ENCODE results near the gene CRIP3.

CRIP3 gene

GRCh38 chr6:43283905-43284304 lies 24.7 kb downstream of the CRIP3 start:
- Histone ChIP-seq H3K9ac (ENCODE audit: low read depth, low read length, poor library complexity, severe bottlenecking) (no peak overlapping the region), H3K4me2 (ENCODE audit: low read depth, low read length, poor library complexity, severe bottlenecking) (no peak overlapping the region), H3K79me2 (ENCODE audit: insufficient read depth, low read length) (no peaks in the 10 kb centered on the region), H3F3A (ENCODE audit: low read depth) (no peaks in the 10 kb centered on the region), H3K36me3 (ENCODE audit: insufficient read depth, low read length) (no peaks in the 10 kb centered on the region), H4K20me1 (ENCODE audit: insufficient read depth, low read length, poor library complexity, severe bottlenecking) (no peaks in the 10 kb centered on the region), H3K9me3 (ENCODE audit: insufficient read depth, low read depth, low read length) (no peaks in the 10 kb centered on the region), H3K4me1 (ENCODE audit: insufficient read depth, low read length, poor library complexity, severe bottlenecking) (no peaks in the 10 kb centered on the region), H3K9me2 (replicated peaks; ENCODE audit: low read depth, low read length) (no peaks in the 10 kb centered on the region), H3K4me3 (ENCODE audit: low read length, poor library complexity, severe bottlenecking) (no peak overlapping the region), H2AFZ (ENCODE audit: low read length) (no peak overlapping the region), H3K27me3 (ENCODE audit: insufficient read depth, low read length, poor library complexity, severe bottlenecking) (no peaks in the 10 kb centered on the region)
- TF ChIP-seq EZH2phosphoT487 (IDR thresholded peaks at IDR 0.05; ENCODE audit: borderline replicate concordance): no peak
- TF ChIP-seq CTCF (conservative IDR thresholded peaks at IDR 0.05; ENCODE audit: low read length): no peak

- no peaks in the 10 kb centered on the region for H3K36me3 ChIP-seq (ENCODE audit: insufficient read depth, low read length)
- no peak overlapping the region for H3K4me2 ChIP-seq (ENCODE audit: low read depth, low read length, poor library complexity, severe bottlenecking)
- no peak for TF ChIP-seq EZH2phosphoT487 (IDR thresholded peaks at IDR 0.05; ENCODE audit: borderline replicate concordance)
- TF ChIP-seq CTCF (conservative IDR thresholded peaks at IDR 0.05; ENCODE audit: low read length): no peak
- no peaks in the 10 kb centered on the region for H3K27me3 ChIP-seq (ENCODE audit: insufficient read depth, low read length, poor library complexity, severe bottlenecking)
- H2AFZ ChIP-seq (ENCODE audit: low read length): no peak overlapping the region
- H3K4me1 ChIP-seq (ENCODE audit: insufficient read depth, low read length, poor library complexity, severe bottlenecking): no peaks in the 10 kb centered on the region
- H3K79me2 ChIP-seq (ENCODE audit: insufficient read depth, low read length): no peaks in the 10 kb centered on the region
- no peak overlapping the region for H3K4me3 ChIP-seq (ENCODE audit: low read length, poor library complexity, severe bottlenecking)
- no peak overlapping the region for H3K9ac ChIP-seq (ENCODE audit: low read depth, low read length, poor library complexity, severe bottlenecking)
- H4K20me1 ChIP-seq (ENCODE audit: insufficient read depth, low read length, poor library complexity, severe bottlenecking): no peaks in the 10 kb centered on the region
- H3K9me2 ChIP-seq (replicated peaks; ENCODE audit: low read depth, low read length): no peaks in the 10 kb centered on the region
- no peaks in the 10 kb centered on the region for H3F3A ChIP-seq (ENCODE audit: low read depth)
- no peaks in the 10 kb centered on the region for H3K9me3 ChIP-seq (ENCODE audit: insufficient read depth, low read depth, low read length)
Observed at GRCh38 chr6:43283514-43283901, 25.1 kb downstream of the CRIP3 start.

DNA sequence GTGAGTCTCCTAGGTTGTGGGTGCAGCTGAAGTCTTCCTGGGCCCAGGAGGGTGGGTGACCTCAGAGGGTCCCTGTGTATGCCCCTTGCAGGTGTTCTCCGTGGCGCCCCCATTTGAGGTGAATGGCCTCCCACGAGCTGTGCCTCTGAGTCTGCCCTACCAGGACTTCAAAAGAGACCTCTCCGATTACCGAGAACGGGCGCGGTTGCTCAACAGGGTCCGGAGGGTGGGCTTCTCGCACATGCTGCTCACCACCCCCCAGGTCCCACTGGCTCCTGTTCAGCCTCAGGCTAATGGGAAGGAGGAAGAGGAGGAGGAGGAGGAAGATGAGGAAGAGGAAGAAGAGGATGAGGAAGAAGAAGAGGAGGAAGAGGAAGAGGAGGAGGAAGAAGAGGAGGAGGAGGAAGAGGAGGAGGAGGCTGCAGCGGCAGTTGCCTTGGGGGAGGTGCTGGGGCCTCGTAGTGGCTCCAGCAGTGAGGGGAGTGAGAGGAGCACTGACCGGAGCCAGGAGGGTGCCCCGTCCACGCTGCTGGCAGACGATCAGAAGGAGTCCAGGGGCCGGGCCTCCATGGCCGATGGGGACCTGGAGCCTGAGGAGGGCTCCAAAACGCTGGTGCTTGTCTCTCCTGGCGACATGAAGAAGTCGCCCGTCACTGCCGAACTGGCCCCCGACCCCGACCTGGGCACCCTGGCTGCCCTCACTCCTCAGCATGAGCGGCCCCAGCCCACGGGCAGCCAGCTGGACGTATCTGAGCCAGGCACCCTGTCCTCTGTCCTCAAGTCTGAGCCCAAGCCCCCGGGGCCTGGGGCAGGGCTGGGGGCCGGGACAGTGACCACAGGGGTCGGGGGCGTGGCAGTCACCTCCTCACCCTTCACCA lies 25.8 kb downstream of the CRIP3 start:
- no peak overlapping the region for H3K9ac ChIP-seq (ENCODE audit: low read depth, low read length, poor library complexity, severe bottlenecking)
- no peaks in the 10 kb centered on the region for H3K4me1 ChIP-seq (ENCODE audit: insufficient read depth, low read length, poor library complexity, severe bottlenecking)
- no peaks in the 10 kb centered on the region for H3F3A ChIP-seq (ENCODE audit: low read depth)
- H4K20me1 ChIP-seq (ENCODE audit: insufficient read depth, low read length, poor library complexity, severe bottlenecking): no peaks in the 10 kb centered on the region
- H3K4me2 ChIP-seq (ENCODE audit: low read depth, low read length, poor library complexity, severe bottlenecking): no peak overlapping the region
- H3K9me3 ChIP-seq (ENCODE audit: insufficient read depth, low read depth, low read length): no peaks in the 10 kb centered on the region
- TF ChIP-seq CTCF (conservative IDR thresholded peaks at IDR 0.05; ENCODE audit: low read length) (no peak), EZH2phosphoT487 (IDR thresholded peaks at IDR 0.05; ENCODE audit: borderline replicate concordance) (no peak)
- H2AFZ ChIP-seq (ENCODE audit: low read length): peak overlapping the region; percentile 40; the same call in 1 of the 2 replicates
- no peaks in the 10 kb centered on the region for H3K27me3 ChIP-seq (ENCODE audit: insufficient read depth, low read length, poor library complexity, severe bottlenecking)
- no peaks in the 10 kb centered on the region for H3K36me3 ChIP-seq (ENCODE audit: insufficient read depth, low read length)
- H3K9me2 ChIP-seq (replicated peaks; ENCODE audit: low read depth, low read length): no peaks in the 10 kb centered on the region
- no peaks in the 10 kb centered on the region for H3K79me2 ChIP-seq (ENCODE audit: insufficient read depth, low read length)
- H3K4me3 ChIP-seq (ENCODE audit: low read length, poor library complexity, severe bottlenecking): no peak overlapping the region
